VCaP (cell line): ENCODE measurements around the gene MED31.
A peak's percentile ranks its signal among the peaks of the same experiment; 100 is the strongest.

ENCODE experiments used
- H3K27ac ChIP-seq: fragments of 450-650 bp; 2 replicates; pipeline ENCODE4 v1.5.1; 2017
- CTCF ChIP-seq: fragments of 450-650 bp; conservative IDR thresholded peaks from 2 replicates; pipeline ENCODE4 v1.5.1; 2017; ENCODE audit warnings: mild to moderate bottlenecking, moderate library complexity

The MED31 gene

GRCh38 chr17:6683081-6683684 lies 31.8 kb upstream of the MED31 start:
- no peak for TF ChIP-seq CTCF
- H3K27ac ChIP-seq = no peak overlapping the region

GRCh38 chr17:6682339-6682738 lies 30.9 kb upstream of the MED31 start:
- no peak overlapping the region for H3K27ac ChIP-seq
- no peak for TF ChIP-seq CTCF

GRCh38 chr17:6681671-6682070 lies 30.3 kb upstream of the MED31 start:
- no peak for TF ChIP-seq CTCF
- H3K27ac ChIP-seq = peak overlapping the region; percentile 26

DNA sequence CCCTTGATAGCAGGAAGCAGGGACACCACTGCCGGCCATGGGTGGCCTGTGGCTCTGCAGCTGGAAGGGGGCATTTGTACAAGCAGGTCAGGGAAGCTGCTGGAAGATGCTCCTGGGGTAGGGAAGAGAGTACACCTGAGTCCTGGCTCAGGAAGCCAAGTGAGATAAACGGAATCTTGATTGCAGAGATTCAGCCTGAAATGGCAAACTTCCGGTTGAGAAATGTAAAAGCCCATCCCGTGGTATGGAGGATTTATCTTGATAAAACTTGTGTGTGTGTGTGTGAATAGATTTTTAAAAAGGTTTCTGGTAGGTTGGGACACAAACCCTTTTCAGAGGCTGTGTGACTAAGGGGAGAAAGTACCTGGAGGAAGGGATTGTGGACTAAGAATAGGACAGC lies 29.8 kb upstream of the MED31 start:
- H3K27ac ChIP-seq = peak overlapping the region; percentile 26
- TF ChIP-seq CTCF = no peak

DNA sequence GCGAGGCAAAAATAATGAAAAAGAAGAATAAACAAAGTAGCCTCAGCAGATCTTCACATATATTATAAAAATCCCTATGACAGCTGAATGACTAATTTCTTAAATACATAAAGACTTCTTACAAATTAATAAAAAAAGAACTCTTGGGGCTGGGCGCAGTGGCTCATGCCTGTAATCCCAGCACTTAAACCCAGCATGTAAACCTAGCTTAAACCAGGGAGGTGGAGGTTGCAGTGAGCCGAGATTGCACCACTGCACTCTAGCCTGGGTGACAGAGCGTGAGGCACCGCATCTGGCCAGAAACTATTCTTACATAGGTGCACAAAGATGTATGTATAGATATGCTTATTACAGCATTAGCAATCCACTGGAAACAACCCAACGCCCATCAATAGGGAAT lies 27.8 kb upstream of the MED31 start:
- no peak for TF ChIP-seq CTCF

GRCh38 chr17:6677946-6678345 lies 26.5 kb upstream of the MED31 start:
- no peak for TF ChIP-seq CTCF
- no peak overlapping the region for H3K27ac ChIP-seq

More for the DNA sequence above, 27.8 kb upstream of the MED31 start:
- no peak overlapping the region for H3K27ac ChIP-seq

DNA sequence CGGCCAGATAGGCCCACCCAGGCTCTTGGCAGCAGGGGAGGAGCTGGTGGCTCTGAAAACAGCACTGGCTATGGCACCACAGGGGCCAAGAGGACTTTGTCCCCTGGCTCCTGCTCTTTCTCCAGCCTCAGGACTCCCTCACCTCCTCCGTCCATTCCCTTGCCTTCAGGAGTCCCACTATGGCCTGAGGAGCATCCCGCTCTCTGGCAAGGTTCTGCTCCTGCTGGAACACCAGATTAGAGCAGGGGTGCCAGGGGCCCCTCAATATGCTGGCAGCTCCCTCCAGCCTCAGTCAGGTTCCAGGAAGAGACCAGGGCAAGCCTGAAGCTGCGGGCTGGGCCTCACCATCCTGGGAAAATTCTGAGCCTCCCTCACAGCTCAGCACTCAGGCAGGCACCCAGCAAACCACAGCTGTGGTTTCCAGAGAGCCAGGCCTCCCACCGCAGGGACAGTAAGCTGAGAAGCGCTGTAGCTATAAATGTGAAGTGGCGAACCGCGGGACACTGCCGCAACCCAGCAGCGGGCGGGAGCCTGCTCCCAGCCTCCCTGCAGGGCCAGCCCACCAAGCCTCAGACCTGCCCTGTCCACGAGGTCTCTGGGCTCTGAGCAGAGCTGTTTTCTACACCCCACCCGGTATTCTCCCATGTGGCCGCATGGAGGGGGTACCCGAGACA lies 25.9 kb upstream of the MED31 start:
- no peak for TF ChIP-seq CTCF

More for the DNA sequence above, 25.9 kb upstream of the MED31 start:
- H3K27ac ChIP-seq = no peak overlapping the region
